HUDEP-2 (cell line): ENCODE data around the gene TALDO1.

Experiments used
- DNase-seq, 76 experiments: peaks; one replicate each; lab custom pipeline; 2025; ENCODE audit not compliant: unreplicated experiment in 76 of 76; lab: John Stamatoyannopoulos, UW

Gene TALDO1

DNA sequence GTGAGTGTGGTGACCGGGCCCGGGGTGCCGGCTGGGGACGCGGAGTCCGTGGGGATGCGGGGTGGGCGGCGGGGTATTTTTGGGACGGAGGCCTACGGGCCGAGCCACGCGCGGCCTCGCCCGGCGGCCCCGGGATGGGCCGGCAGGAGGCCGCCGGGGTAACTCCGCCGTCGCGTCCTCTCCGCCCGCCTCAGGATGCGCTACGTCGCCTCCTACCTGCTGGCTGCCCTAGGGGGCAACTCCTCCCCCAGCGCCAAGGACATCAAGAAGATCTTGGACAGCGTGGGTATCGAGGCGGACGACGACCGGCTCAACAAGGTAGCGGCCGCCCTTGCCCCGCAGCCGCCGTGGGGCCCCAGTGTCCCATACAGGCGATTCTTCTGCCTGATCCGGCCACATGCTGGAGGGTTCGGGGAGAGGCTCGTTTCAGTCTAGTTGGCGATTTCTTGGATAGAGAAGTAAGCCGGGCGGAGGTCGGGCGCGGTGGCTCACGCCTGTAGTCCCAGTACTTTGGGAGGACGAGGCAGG lies 62.8 kb downstream of the TALDO1 start:
- peak in 1 of 76 experiments; percentile 37 for DNase-seq

GRCh38 chr11:811446-812245 lies 64.4 kb downstream of the TALDO1 start:
- peak in 15 of 76 experiments; percentile 13 to 44 (median 28) for DNase-seq

DNA sequence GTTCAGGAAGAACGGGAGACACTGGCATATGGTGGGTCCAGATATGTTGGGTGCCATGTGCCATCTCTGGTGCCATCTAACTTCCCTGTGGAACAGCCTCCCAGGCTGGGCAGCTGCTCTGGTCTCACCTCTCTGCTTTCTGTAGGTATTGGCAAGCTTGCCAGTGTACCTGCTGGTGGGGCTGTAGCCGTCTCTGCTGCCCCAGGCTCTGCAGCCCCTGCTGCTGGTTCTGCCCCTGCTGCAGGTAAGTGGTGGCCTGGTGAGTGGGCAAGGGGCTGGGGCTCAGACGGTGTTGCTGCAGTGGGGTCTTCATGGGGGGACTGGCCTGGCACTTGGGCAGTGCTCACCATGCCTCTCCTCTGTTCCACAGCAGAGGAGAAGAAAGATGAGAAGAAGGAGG lies 65.1 kb downstream of the TALDO1 start:
- no peak for DNase-seq

DNA sequence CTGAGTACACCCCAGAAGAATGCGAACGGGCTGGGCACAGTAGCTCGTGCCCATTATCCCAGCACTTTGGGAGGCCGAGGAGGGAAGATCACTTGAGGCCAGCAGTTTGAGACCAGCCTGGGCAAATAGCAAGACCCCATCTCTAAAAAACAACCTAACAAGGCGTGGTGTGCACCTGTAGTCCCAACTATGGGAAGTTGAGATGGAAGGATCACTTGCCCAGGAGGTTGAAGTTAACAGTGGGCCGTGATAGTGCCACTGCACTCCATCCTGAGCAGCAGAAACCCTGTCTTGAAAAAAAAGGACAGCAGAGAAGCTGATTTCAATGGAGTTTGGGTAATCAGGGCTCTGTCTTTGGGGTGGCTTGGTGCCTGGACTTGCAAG lies 65.8 kb downstream of the TALDO1 start:
- no peak for DNase-seq

GRCh38 chr11:813456-814096 lies 66.3 kb downstream of the TALDO1 start:
- peak in 2 of 76 experiments; percentile 20 to 22 for DNase-seq
